IMR-90 (cell line): Measurements from ENCODE around the gene TGM4. TPM values are rescaled to one million over a fixed set of nuclear protein-coding genes. Genes with fewer than 3 reads are reported as not detected.

Experiments
- ATAC-seq: fragments of 200-7000 bp; cut with Tn5 transposase; 2 replicates; pipeline ENCODE4 v1.9.1; 2020; ENCODE audit warnings: low read depth, mild to moderate bottlenecking, moderate library complexity
- BruUV-seq: library from RNA; stranded (reverse); fragments of 400-500 nt; replicated peaks from 2 replicates; lab custom pipeline; 2021; lab: Mats Ljungman, UMichigan
- CTCF ChIA-PET: fragments of 300-600 bp; formaldehyde crosslinking; extraction: SDS; loops from one replicate; lab custom pipeline; 2021; ENCODE audit warnings: antibody characterized with exemption; lab: Yijun Ruan, JAX
- POLR2A ChIA-PET: fragments of 300-600 bp; sonication (Branson Sonifier 250); formaldehyde crosslinking; loops from one replicate; lab custom pipeline; 2022; ENCODE audit warnings: antibody characterized with exemption; ENCODE audit not compliant: unreplicated experiment; lab: Charles Lee
- DNase-seq: peaks from one replicate; pipeline ENCODE4 v3.0.0; 2013
- H2AFZ ChIP-seq: replicated peaks from 2 replicates; pipeline ENCODE3; 2013; ENCODE audit warnings: low read length, mild to moderate bottlenecking; ENCODE audit not compliant: poor library complexity
- H2AK5ac ChIP-seq: 2 replicates; pipeline ENCODE4 v1.6.1; 2013; ENCODE audit warnings: low read depth, low read length, inconsistent platforms
- H2AK9ac ChIP-seq: replicated peaks from 2 replicates; pipeline ENCODE3; 2013; ENCODE audit warnings: mild to moderate bottlenecking, low read depth, low read length, moderate library complexity; ENCODE audit not compliant: poor library complexity
- H2BK120ac ChIP-seq: 2 replicates; pipeline ENCODE4 v1.6.1; 2013; ENCODE audit warnings: low read depth, low read length, inconsistent platforms
- H2BK15ac ChIP-seq: 3 replicates; pipeline ENCODE4 v1.6.1; 2013; ENCODE audit warnings: low read depth, low read length, inconsistent platforms
- H2BK20ac ChIP-seq: 2 replicates; pipeline ENCODE4 v1.6.1; 2013; ENCODE audit warnings: low read depth, mild to moderate bottlenecking, inconsistent platforms, low read length, moderate library complexity
- H2BK5ac ChIP-seq: 2 replicates; pipeline ENCODE4 v1.6.1; 2013; ENCODE audit warnings: mild to moderate bottlenecking, low read depth, low read length, inconsistent platforms; ENCODE audit not compliant: poor library complexity, severe bottlenecking
- H3K14ac ChIP-seq: replicated peaks from 2 replicates; pipeline ENCODE4 v1.6.1; 2013; ENCODE audit warnings: low read depth, low read length, inconsistent platforms
- H3K18ac ChIP-seq: 2 replicates; pipeline ENCODE4 v1.6.1; 2013; ENCODE audit warnings: low read depth, low read length, control low read depth
- H3K23ac ChIP-seq: 2 replicates; pipeline ENCODE4 v1.6.1; 2013; ENCODE audit warnings: low read depth, low read length, inconsistent platforms
- H3K27ac ChIP-seq: 2 replicates; pipeline ENCODE4 v1.5.1; 2013; ENCODE audit warnings: mild to moderate bottlenecking, control low read depth, low read length; ENCODE audit not compliant: insufficient read depth
- H3K27me3 ChIP-seq: 2 replicates; pipeline ENCODE4 v1.6.1; 2013; ENCODE audit warnings: low read length; ENCODE audit not compliant: control insufficient read depth, insufficient read depth
- H3K36me3 ChIP-seq: 2 replicates; pipeline ENCODE4 v1.6.1; 2013; ENCODE audit warnings: low read length, mixed read lengths; ENCODE audit not compliant: control insufficient read depth, insufficient read depth
- H3K4ac ChIP-seq: 2 replicates; pipeline ENCODE4 v1.6.1; 2013; ENCODE audit warnings: low read depth, low read length, inconsistent platforms
- H3K4me1 ChIP-seq: 2 replicates; pipeline ENCODE4 v1.6.1; 2013; ENCODE audit warnings: low read length, mixed read lengths; ENCODE audit not compliant: control insufficient read depth, insufficient read depth
- H3K4me2 ChIP-seq: 2 replicates; pipeline ENCODE4 v1.6.1; 2013; ENCODE audit warnings: low read depth, mild to moderate bottlenecking, control low read depth, low read length, moderate library complexity
- H3K4me3 ChIP-seq: 2 replicates; pipeline ENCODE4 v1.5.1; 2013; ENCODE audit warnings: low read depth, mild to moderate bottlenecking, control low read depth, low read length, moderate library complexity; ENCODE audit not compliant: insufficient read depth
- H3K56ac ChIP-seq: 2 replicates; pipeline ENCODE4 v1.6.1; 2013; ENCODE audit warnings: low read length, inconsistent platforms; ENCODE audit not compliant: insufficient read depth; ENCODE audit errors: extremely low read depth
- H3K79me1 ChIP-seq, 2 experiments: 2 replicates each; pipeline ENCODE4 v1.6.1; 2013; ENCODE audit warnings: low read length in 2 of 2, inconsistent platforms in 1 of 2, low read depth in 1 of 2
- H3K9ac ChIP-seq: 2 replicates; pipeline ENCODE4 v1.6.1; 2013; ENCODE audit warnings: low read depth, low read length, control low read depth
- H3K9me1 ChIP-seq: 2 replicates; pipeline ENCODE4 v1.6.1; 2013; ENCODE audit warnings: low read length, inconsistent platforms; ENCODE audit not compliant: insufficient read depth
- H3K9me3 ChIP-seq: 2 replicates; pipeline ENCODE4 v1.6.1; 2013; ENCODE audit warnings: low read length; ENCODE audit not compliant: control insufficient read depth, insufficient read depth
- H4K20me1 ChIP-seq: 2 replicates; pipeline ENCODE4 v1.6.1; 2013; ENCODE audit warnings: low read length, inconsistent platforms; ENCODE audit not compliant: insufficient read depth
- H4K5ac ChIP-seq: 2 replicates; pipeline ENCODE4 v1.6.1; 2013; ENCODE audit warnings: mild to moderate bottlenecking, low read depth, low read length, control low read depth
- H4K8ac ChIP-seq, 2 experiments: 2 replicates each; pipeline ENCODE4 v1.6.1; 2013; ENCODE audit warnings: low read depth in 2 of 2, low read length in 2 of 2, control low read depth in 1 of 2, inconsistent platforms in 1 of 2
- H4K91ac ChIP-seq: 2 replicates; pipeline ENCODE4 v1.6.1; 2013; ENCODE audit warnings: low read depth, low read length, inconsistent platforms; ENCODE audit not compliant: insufficient read depth
- BHLHE40 ChIP-seq: fragments of 150-350 bp; IDR thresholded peaks from 2 replicates; pipeline ENCODE4 v1.6.1; 2016; ENCODE audit warnings: mild to moderate bottlenecking, low read depth, low read length
- FOS ChIP-seq: fragments of 150-350 bp; IDR thresholded peaks from 2 replicates; pipeline ENCODE4 v1.6.1; 2016; ENCODE audit warnings: low read depth, low read length
- MAZ ChIP-seq: IDR thresholded peaks from 2 replicates; pipeline ENCODE4 v1.6.1; 2012; ENCODE audit warnings: low read depth, mild to moderate bottlenecking, low read length, improper control_type of control experiment, moderate library complexity, borderline replicate concordance
- RCOR1 ChIP-seq: IDR thresholded peaks from 2 replicates; pipeline ENCODE4 v1.6.1; 2012; ENCODE audit warnings: mild to moderate bottlenecking, low read length, improper control_type of control experiment; ENCODE audit not compliant: insufficient replicate concordance
- RFX5 ChIP-seq: IDR thresholded peaks from 2 replicates; pipeline ENCODE4 v1.8.0; 2012; ENCODE audit warnings: low read depth, mild to moderate bottlenecking, low read length, moderate library complexity
- WGBS, 2 experiments: methylation state at CpG; one replicate each; pipeline versions ENCODE4 v1.1.5 to v1.1.7; 2013; ENCODE audit warnings: missing lambda C conversion rate in 2 of 2; ENCODE audit not compliant: insufficient read length in 1 of 2; ENCODE audit errors: extremely low coverage in 2 of 2; 5-methylcytosine and 5-hydroxymethylcytosine counted together
- dilution Hi-C: fragments of 300-500 bp; cut with HindIII; formaldehyde crosslinking; loops from one replicate; pipeline ENCODE4 v1.14.3; 2018; ENCODE audit warnings: low sequenced_read_pairs; ENCODE audit not compliant: unreplicated experiment
- in situ Hi-C: fragments of 300-500 bp; cut with MboI; formaldehyde crosslinking; loops from 3 replicates; pipeline ENCODE4 v1.14.3; 2019; ENCODE audit warnings: low sequenced_read_pairs, inconsistent platforms, mixed read lengths
- intact Hi-C: fragments of 100-400 bp; cut with micrococcal nuclease; formaldehyde crosslinking; loops from 2 replicates; pipeline ENCODE4 v1.10.0; 2022
- polyA plus RNA-seq, 3 experiments: library from polyadenylated mRNA; depleted of rRNA; stranded (reverse); fragments of >200 nt; gene quantifications; 2 replicates each; pipeline ENCODE4 v1.2.3, GENCODE V29; 2012; ENCODE audit warnings: low replicate concordance in 1 of 3
- total RNA-seq: library from RNA; depleted of rRNA; stranded (reverse); fragments of >200 nt; gene quantifications from 2 replicates; pipeline ENCODE4 v1.2.3, GENCODE V29; 2012

TGM4 gene
- total and polyA plus RNA-seq, 2 of the 4 experiments (the other 2 are of a cell fraction): under 0.01 to 0.10 TPM

- in situ Hi-C loops: no loop called here
- WGBS, 2 experiments: no CpG with 5 or more reads among the region's 2 CpGs
- ATAC-seq: no peak
Observed at GRCh38 chr3:44832965-44833364, 41.4 kb upstream of the TGM4 start.

More at GRCh38 chr3:44832965-44833364, 41.4 kb upstream of the TGM4 start:
- dilution Hi-C loops (no loop called here), intact Hi-C loops (no loop called here)
- Histone ChIP-seq H2BK5ac (no peak overlapping the region), H2BK120ac (no peak overlapping the region), H2AK5ac (no peak overlapping the region), H3K9me1 (no peaks in the 10 kb centered on the region), H2BK20ac (no peak overlapping the region), H4K5ac (no peak overlapping the region), H3K4me1 (no peaks in the 10 kb centered on the region), H3K4me3 (no peak overlapping the region), H3K27ac (no peak overlapping the region), H3K56ac (no peak overlapping the region), H2AK9ac (no peak overlapping the region), H3K36me3 (peaks cover 6% of the 10 kb centered on the region), H3K4ac (no peak overlapping the region), H4K8ac (no peak overlapping the region), H3K27me3 (no peaks in the 10 kb centered on the region), H2BK15ac (no peak overlapping the region), H3K4me2 (no peak overlapping the region), H2AFZ (no peak overlapping the region), H3K9ac (no peak overlapping the region), H4K20me1 (no peaks in the 10 kb centered on the region), H3K79me1 (no peaks in the 10 kb centered on the region), H4K91ac (no peak overlapping the region), H3K23ac (no peak overlapping the region), H3K14ac (no peak overlapping the region), H3K18ac (no peak overlapping the region), H3K9me3 (peaks cover 2% of the 10 kb centered on the region; the same call in 1 of the 2 replicates)
- ChIA-PET CTCF (interaction anchor here (0.7 kb wide), 1 partner anchor 152 kb away, joined by 3 read pairs; no protein-coding TSS in a partner anchor), POLR2A (no interaction called here)
- BruUV-seq: no TSS peak
- TF ChIP-seq BHLHE40 (no peak), FOS (no peak), RFX5 (no peak), RCOR1 (no peak), MAZ (no peak)
- DNase-seq: no peak
